22Rv1 (cell line): ENCODE measurements around the gene DENND4B.

Experiments used
- H3K27ac ChIP-seq: fragments of 450-650 bp; 2 replicates; pipeline ENCODE4 v1.5.1; 2017
- ZFX ChIP-seq: fragments of 450-650 bp; IDR thresholded peaks from 2 replicates; pipeline ENCODE4 v1.6.1; 2017; ENCODE audit warnings: antibody characterized with exemption, borderline replicate concordance
- TF ChIP-seq, protein P1 (sequence below): fragments of 450-650 bp; IDR thresholded peaks from 2 replicates; pipeline ENCODE4 v1.5.1; 2017; ENCODE audit warnings: mild to moderate bottlenecking

DENND4B gene

DNA sequence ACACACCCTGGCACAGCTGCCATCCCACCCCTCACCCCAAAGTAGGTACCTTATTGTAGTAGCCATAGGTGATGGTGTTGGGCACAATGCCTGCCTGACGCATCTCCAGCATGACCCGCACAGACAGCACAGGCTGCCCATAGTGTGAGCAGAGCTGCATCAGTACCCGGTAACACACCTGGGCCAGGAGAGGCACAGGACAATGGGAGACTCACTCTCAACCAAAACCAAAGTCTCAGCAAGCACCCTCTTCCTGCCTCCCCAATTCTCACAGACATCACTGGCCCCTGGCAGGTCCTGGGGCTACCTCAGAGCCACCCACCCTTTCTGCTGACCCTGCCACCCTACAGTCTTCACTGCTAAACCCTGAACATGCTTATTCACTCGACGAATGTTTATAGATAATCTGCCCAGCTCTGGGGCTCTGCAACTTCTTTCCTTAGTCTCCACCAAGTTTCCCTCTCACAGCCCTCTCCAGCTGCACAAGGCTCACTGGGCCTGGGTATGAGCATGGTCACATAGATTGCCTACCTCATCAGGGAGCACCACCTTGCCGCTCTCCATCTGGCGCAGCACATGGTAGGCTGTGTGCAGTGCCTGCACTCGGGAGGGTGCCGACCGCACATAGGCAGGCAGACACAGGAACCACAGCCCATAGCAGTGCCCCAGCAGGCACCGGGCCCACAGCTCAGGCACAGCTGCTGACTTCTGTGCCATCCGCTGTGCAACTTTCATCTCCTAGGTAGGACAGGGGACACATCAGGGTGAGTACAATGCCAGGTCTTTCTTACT, 10.3 kb downstream of the DENND4B start:
- H3K27ac ChIP-seq, result no peak overlapping the region
- TF ChIP-seq, protein P1, sequence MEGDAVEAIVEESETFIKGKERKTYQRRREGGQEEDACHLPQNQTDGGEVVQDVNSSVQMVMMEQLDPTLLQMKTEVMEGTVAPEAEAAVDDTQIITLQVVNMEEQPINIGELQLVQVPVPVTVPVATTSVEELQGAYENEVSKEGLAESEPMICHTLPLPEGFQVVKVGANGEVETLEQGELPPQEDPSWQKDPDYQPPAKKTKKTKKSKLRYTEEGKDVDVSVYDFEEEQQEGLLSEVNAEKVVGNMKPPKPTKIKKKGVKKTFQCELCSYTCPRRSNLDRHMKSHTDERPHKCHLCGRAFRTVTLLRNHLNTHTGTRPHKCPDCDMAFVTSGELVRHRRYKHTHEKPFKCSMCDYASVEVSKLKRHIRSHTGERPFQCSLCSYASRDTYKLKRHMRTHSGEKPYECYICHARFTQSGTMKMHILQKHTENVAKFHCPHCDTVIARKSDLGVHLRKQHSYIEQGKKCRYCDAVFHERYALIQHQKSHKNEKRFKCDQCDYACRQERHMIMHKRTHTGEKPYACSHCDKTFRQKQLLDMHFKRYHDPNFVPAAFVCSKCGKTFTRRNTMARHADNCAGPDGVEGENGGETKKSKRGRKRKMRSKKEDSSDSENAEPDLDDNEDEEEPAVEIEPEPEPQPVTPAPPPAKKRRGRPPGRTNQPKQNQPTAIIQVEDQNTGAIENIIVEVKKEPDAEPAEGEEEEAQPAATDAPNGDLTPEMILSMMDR, result no peak
- no peak for TF ChIP-seq ZFX

DNA sequence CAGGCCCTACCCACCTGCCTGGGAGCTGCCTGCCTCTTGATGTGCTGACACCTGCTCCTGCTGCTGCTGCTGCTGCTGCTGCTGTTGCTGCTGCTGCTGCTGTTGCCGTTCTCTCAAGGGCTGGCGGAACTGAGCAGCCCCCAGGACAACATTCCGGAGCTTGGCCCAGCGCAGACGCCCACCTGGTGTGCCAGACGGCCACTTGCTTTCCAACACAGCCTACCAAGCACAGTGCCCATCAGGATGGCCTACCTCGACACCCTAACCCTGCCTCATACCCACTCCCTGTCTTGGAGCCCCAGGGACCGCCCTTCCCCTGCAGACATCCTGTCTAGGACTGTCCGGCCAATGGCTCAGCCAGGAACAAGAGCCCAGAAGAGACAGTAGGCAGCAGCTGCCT, 11.8 kb downstream of the DENND4B start:
- TF ChIP-seq, protein P1, result no peak
- TF ChIP-seq ZFX, result no peak
- H3K27ac ChIP-seq, result no peak overlapping the region

DNA sequence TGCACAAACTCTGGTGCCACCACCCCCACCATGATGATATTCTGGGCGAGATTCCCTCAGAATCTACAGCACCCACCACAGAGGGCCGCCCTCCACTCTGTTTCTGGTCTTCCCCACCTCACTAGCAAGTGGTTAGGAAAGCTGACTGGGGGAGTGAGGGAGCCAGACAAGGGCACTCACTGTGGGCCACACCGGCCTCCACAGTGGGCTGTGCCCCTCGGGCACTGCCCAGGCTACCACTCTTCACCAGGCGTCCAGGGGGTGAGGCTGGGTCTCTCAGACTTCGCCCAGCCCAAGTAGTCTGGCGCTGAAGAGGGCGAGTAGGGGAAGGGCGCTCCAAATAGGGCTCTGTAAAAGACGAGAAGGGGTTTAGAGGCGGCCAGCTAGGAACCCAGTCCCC, 12.6 kb downstream of the DENND4B start:
- H3K27ac ChIP-seq, result no peak overlapping the region

DNA sequence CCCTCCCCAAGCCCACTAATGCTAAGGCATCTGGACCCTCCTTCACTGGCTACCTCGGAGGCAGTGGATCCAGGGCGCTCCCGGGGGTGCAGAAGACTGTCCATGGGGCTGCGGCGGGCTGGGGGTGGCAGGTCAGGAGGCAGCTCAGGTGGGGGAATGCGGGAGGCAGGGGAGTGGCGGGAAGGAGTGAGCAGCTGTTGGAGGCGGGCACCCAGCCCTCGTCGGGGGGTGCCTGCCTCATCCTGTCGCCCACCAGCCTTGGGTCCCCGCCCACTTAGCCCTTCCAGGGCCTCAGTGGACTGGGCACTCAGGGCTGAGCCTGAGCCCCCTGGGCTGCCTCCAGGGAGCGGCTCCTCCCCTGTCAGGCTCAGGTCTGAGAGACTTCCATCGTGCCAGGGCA, 13.1 kb downstream of the DENND4B start:
- TF ChIP-seq, protein P1, result no peak
- no peak for TF ChIP-seq ZFX
- H3K27ac ChIP-seq, result no peak overlapping the region

More for the DNA sequence above, 12.6 kb downstream of the DENND4B start:
- TF ChIP-seq ZFX, result no peak
- TF ChIP-seq, protein P1, result no peak

DNA sequence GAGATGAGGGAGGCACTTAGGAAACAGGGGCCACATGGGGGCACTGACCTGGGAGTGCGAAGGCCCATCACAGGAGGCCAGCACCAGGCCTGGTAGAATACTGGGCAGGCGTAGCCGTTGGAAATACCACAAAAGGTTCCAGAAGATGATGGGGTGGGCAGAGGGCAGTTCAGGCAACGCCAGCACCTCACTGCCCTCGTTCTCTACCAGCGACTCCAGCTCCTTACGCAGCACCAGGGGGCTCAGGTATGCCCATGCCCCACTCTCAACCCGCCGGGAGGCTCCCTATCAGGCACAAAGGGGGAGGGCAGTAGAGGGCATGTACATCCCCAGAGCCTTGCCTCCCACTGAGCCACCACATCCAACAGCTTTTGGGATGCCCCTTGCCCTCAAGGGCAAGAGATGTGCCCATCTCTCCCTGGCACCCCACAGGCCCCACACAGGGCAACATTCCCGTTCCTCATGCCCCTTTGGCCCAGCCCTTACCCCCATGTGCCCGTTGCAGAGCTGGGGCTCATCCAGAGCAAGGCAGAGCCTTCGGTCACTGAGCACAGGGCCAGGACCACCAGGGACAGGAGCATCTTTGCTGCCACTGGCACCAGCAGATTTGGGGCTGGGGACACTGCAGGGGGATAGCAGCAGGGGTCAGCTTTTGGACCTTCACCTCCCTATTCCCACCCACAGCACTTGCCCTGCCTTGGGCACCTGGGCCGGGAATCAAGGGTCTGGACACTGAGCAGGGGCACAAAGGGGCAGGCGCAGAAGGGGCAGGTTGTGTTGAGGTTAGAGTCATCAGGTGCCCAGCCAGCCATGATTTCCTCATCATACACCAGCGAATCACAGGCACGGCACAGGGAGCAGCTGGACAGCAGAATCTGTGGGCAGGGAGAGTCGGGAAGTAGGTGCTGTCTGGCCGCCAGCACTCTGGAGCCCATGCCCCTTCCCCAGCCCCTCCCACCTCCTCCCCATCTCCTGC, 14.1 kb downstream of the DENND4B start:
- H3K27ac ChIP-seq, result no peak overlapping the region
- TF ChIP-seq, protein P1, result no peak
- TF ChIP-seq ZFX, result no peak

DNA sequence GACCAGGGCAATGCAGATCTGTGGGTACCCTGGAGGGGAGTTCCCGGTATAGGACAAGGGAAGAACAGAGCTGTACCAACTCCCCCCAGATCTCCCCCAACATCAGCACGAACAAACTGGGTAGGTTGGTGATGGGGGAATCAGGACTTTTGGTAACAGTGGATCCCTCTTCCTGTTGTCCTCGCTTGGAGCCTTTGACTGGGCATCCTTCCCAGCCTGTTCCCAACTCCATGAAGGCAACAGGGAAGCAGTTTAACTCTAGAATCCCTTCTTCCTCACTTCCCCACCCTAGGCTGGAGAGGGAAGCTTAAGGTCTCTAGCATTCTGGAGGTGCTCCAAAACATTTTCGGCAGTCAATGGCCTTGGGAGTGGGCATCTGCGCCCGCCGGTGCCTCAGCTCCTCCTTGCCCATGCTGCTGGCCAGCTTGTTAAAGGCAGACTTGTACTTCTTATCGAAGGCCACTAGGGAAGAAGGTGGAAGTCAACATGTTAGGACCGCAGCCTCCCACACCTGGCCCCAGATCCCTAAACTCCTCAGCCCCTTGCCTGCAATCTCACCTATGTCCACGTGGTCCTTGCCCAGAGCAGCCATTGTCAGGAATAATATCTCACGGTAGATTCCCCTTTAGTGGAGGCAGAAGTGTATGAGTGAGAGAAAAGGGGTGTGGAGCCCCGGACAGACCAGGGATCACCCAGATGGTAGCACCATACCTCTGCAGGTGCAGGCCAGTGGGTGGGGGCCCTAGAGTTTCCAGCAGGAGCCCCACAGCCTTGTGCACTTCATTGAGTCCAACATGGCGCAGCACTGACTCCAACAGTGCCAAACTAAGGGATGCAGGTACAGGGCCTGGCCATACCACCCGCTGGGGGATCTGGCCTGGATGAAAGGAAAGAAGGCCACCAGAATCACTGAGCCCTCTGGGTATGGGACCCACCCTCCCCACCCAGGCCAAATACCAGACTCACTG, 16.3 kb downstream of the DENND4B start:
- TF ChIP-seq ZFX, result no peak
- TF ChIP-seq, protein P1, result 0 out of 2 replicates have a peak, but pooled peaks have one; percentile 16
- H3K27ac ChIP-seq, result no peak overlapping the region
